Endothelial cell of umbilical vein (primary cell): ENCODE data around the gene LRP1-AS. TPM values are rescaled to one million over a fixed set of nuclear protein-coding genes. Genes with fewer than 3 reads are reported as not detected.

Experiments used
- BruUV-seq: library from RNA; stranded (reverse); fragments of 400-500 nt; replicated peaks from 2 replicates; lab custom pipeline; 2021; lab: Mats Ljungman, UMichigan
- CTCF ChIA-PET: fragments of 300-600, 350-600 bp; sonication (Branson Sonifier 250); formaldehyde crosslinking; loops from one replicate; lab custom pipeline; 2021; ENCODE audit warnings: antibody characterized with exemption, inconsistent platforms; lab: Charles Lee
- POLR2A ChIA-PET: fragments of 300-600, 350-600 bp; sonication (Branson Sonifier 250); formaldehyde crosslinking; loops from one replicate; lab custom pipeline; 2021; ENCODE audit warnings: antibody characterized with exemption, inconsistent platforms; lab: Charles Lee
- DNase-seq: peaks from one replicate; pipeline ENCODE4 v3.0.0-alpha.2; 2011; ENCODE audit warnings: low read depth, low spot score
- FAIRE-seq: peaks from 2 replicates; lab custom pipeline; 2011; peaks lifted over from hg19 to GRCh38; lab: Jason Lieb, UNC
- H2AFZ ChIP-seq: 2 replicates; pipeline ENCODE4 v1.6.0; 2012; ENCODE audit warnings: low read depth, low read length, control low read depth, inconsistent platforms
- H3K27ac ChIP-seq: 2 replicates; pipeline ENCODE4 v1.5.1; 2011; ENCODE audit warnings: low read depth, mild to moderate bottlenecking, control low read depth, low read length, moderate library complexity; ENCODE audit not compliant: insufficient read depth
- H3K27me3 ChIP-seq, 2 experiments: 2 replicates each; pipeline versions ENCODE4 v1.6.0 to v1.6.1; 2011; ENCODE audit warnings: low read length in 2 of 2, mixed read lengths in 1 of 2; ENCODE audit not compliant: control insufficient read depth in 2 of 2, insufficient read depth in 2 of 2
- H3K36me3 ChIP-seq, 2 experiments: 2 replicates in 1 of 2; 3 replicates in 1 of 2; pipeline ENCODE4 v1.5.1; 2011; ENCODE audit warnings: low read length in 2 of 2, mild to moderate bottlenecking in 1 of 2, moderate library complexity in 1 of 2; ENCODE audit not compliant: control insufficient read depth in 2 of 2, insufficient read depth in 2 of 2; ENCODE audit errors: extremely low read depth in 1 of 2
- H3K4me1 ChIP-seq: 3 replicates; pipeline ENCODE4 v1.5.1; 2011; ENCODE audit warnings: mild to moderate bottlenecking, low read length; ENCODE audit not compliant: control insufficient read depth, insufficient read depth; ENCODE audit errors: extremely low read depth
- H3K4me2 ChIP-seq: 2 replicates; pipeline ENCODE4 v1.6.1; 2011; ENCODE audit warnings: low read length, control low read depth, mixed read lengths; ENCODE audit not compliant: insufficient read depth
- H3K4me3 ChIP-seq, 3 experiments: fragments of 200-600 bp in 1 of 3; sonication (generic), shearing (Covaris generic) in 1 of 3; replicated peaks in 1 of 3; 2 replicates each; pipeline ENCODE4 v1.5.1; 2011 to 2016; ENCODE audit warnings: control low read depth in 3 of 3, low read length in 3 of 3, mild to moderate bottlenecking in 2 of 3, inconsistent platforms in 1 of 3, low read depth in 1 of 3, moderate library complexity in 1 of 3; ENCODE audit not compliant: insufficient read depth in 1 of 3
- H3K79me2 ChIP-seq: 2 replicates; pipeline ENCODE4 v1.6.0; 2012; ENCODE audit warnings: low read length, inconsistent platforms; ENCODE audit not compliant: control insufficient read depth, insufficient read depth
- H3K9ac ChIP-seq: replicated peaks from 2 replicates; pipeline ENCODE3; 2011; ENCODE audit warnings: low read length, control low read depth; ENCODE audit not compliant: insufficient read depth; ENCODE audit errors: extremely low read depth
- H3K9me1 ChIP-seq: replicated peaks from 3 replicates; pipeline ENCODE4 v1.6.0; 2011; ENCODE audit warnings: mild to moderate bottlenecking, low read length; ENCODE audit not compliant: control insufficient read depth, insufficient read depth; ENCODE audit errors: extremely low read depth
- H3K9me3 ChIP-seq: replicated peaks from 2 replicates; pipeline ENCODE4 v1.5.1; 2012; ENCODE audit warnings: low read length, inconsistent platforms; ENCODE audit not compliant: control insufficient read depth, insufficient read depth
- H4K20me1 ChIP-seq: replicated peaks from 2 replicates; pipeline ENCODE3; 2011; ENCODE audit warnings: mild to moderate bottlenecking, low read length; ENCODE audit not compliant: control insufficient read depth, insufficient read depth; ENCODE audit errors: extremely low read depth
- CTCF ChIP-seq, 2 donors: IDR thresholded peaks; 1 replicate in 1 of 2; 2 replicates in 1 of 2; pipeline ENCODE4 v1.5.1; 2011; ENCODE audit warnings: low read length in 2 of 2, mild to moderate bottlenecking in 2 of 2, moderate library complexity in 2 of 2, control low read depth in 1 of 2, inconsistent platforms in 1 of 2, low read depth in 1 of 2; ENCODE audit not compliant: insufficient read depth in 1 of 2; ENCODE audit errors: extremely low read depth in 1 of 2
- EZH2 ChIP-seq: IDR thresholded peaks from 2 replicates; pipeline ENCODE4 v1.6.1; 2012; ENCODE audit warnings: borderline replicate concordance, low read depth, mild to moderate bottlenecking, moderate library complexity, low read length, inconsistent platforms; ENCODE audit not compliant: severe bottlenecking
- FOS ChIP-seq: IDR thresholded peaks from 2 replicates; pipeline ENCODE4 v1.6.1; 2011; ENCODE audit warnings: mild to moderate bottlenecking, low read length, moderate library complexity, borderline replicate concordance; ENCODE audit not compliant: insufficient read depth
- GATA2 ChIP-seq: IDR thresholded peaks from 2 replicates; pipeline ENCODE4 v1.7.0; 2011; ENCODE audit warnings: low read depth, mild to moderate bottlenecking, moderate library complexity, mixed read lengths, low read length; ENCODE audit not compliant: insufficient read length, insufficient read depth
- JUN ChIP-seq: IDR thresholded peaks from 2 replicates; pipeline ENCODE4 v1.6.1; 2011; ENCODE audit warnings: borderline replicate concordance, low read depth; ENCODE audit not compliant: insufficient read length, insufficient read depth
- MAX ChIP-seq: IDR thresholded peaks from 2 replicates; pipeline ENCODE4 v1.6.1; 2011; ENCODE audit not compliant: insufficient read depth, insufficient read length
- MYC ChIP-seq: IDR thresholded peaks from one replicate; pipeline ENCODE4 v1.6.1; 2011; ENCODE audit warnings: mild to moderate bottlenecking, low read depth, low read length
- POLR2A ChIP-seq: IDR thresholded peaks from 2 replicates; pipeline ENCODE4 v1.6.1; 2012; ENCODE audit warnings: low read depth, mild to moderate bottlenecking, control low read depth, low read length
- POLR2AphosphoS5 ChIP-seq: IDR thresholded peaks from 2 replicates; pipeline ENCODE4 v1.6.1; 2012; ENCODE audit warnings: low read depth, mild to moderate bottlenecking, control low read depth, low read length, moderate library complexity; ENCODE audit not compliant: insufficient read depth
- dilution Hi-C: fragments of 300-500 bp; cut with MboI; formaldehyde crosslinking; loops from one replicate; pipeline ENCODE4 v1.15.0; 2019; ENCODE audit warnings: low sequenced_read_pairs; ENCODE audit not compliant: extremely low pct_ligation_motif_present
- intact Hi-C: fragments of 100-400 bp; cut with micrococcal nuclease; formaldehyde crosslinking; loops from one replicate; pipeline ENCODE4 v1.10.0; 2022
- polyA plus RNA-seq, 4 experiments: library from polyadenylated mRNA; depleted of rRNA in 3 of 4; stranded (reverse) in 3 of 4; unstranded in 1 of 4; fragments of >200 nt; gene quantifications; 2 replicates each; pipeline versions ENCODE4 v1.2.1 to v1.2.3, GENCODE V29; 2011 to 2012; ENCODE audit warnings: missing spikeins in 1 of 4
- total RNA-seq: library from RNA; stranded (reverse); gene quantifications from 2 replicates; pipeline ENCODE4 v1.2.3, GENCODE V29; 2021

The LRP1-AS gene
- total and polyA plus RNA-seq, 2 donors (not counting 3 experiments of a cell fraction or from before 2014, with no cell fraction given): not detected

GRCh38 chr12:57181072-57181471, 33.7 kb upstream of the LRP1-AS start:
- H3K9me3 ChIP-seq: no peaks in the 10 kb centered on the region
- peaks cover 2 to 5% of the 10 kb centered on the region in 2 experiments for H3K27me3 ChIP-seq
- dilution Hi-C loops: no loop called here
- ChIA-PET CTCF (interaction anchor here (3.9 to 10.3 kb wide), 5 partner anchors 9 to 112 kb away, joined by 34 to 164 read pairs (median 94); partner anchors contain the start of genes LRP1 and STAT6), POLR2A (no interaction called here)
- TF ChIP-seq EZH2: no peak
- no peak for TF ChIP-seq CTCF (IDR thresholded peaks at IDR 0.05; ENCODE audit: extremely low read depth in 1 of 2, insufficient read depth in 1 of 2, low read depth in 1 of 2, low read length in 2 of 2)
- no peak for TF ChIP-seq MAX
- no peak for TF ChIP-seq JUN
- no peak for TF ChIP-seq POLR2A
- TF ChIP-seq FOS: no peak
- no peak for TF ChIP-seq MYC
- TF ChIP-seq GATA2: no peak
- no peak for TF ChIP-seq POLR2AphosphoS5
- H3K4me2 ChIP-seq: no peak overlapping the region
- no peaks in the 10 kb centered on the region for H3K9me1 ChIP-seq
- BruUV-seq: no TSS peak
- no peak for DNase-seq
- no peak overlapping the region for H3K4me3 ChIP-seq
- H3K36me3 ChIP-seq: no peaks in the 10 kb centered on the region
- no peak overlapping the region for H3K9ac ChIP-seq
- H3K4me1 ChIP-seq: no peaks in the 10 kb centered on the region
- H2AFZ ChIP-seq: no peak overlapping the region
- FAIRE-seq: no peak
- no peak overlapping the region for H3K27ac ChIP-seq
- H4K20me1 ChIP-seq: no peaks in the 10 kb centered on the region
- intact Hi-C loops: no loop called here
- H3K79me2 ChIP-seq: no peaks in the 10 kb centered on the region
